GM10847 (cell line): ENCODE results near the gene CCNQ.

Source experiments
- POLR2A ChIP-seq: IDR thresholded peaks from 2 replicates; pipeline ENCODE4 v1.6.1; 2011; ENCODE audit not compliant: insufficient read length; ENCODE audit errors: extremely low read depth

Gene CCNQ

GRCh38 chrX:153640045-153640686 lies 41.2 kb upstream of the CCNQ start:
- no peak for TF ChIP-seq POLR2A

DNA sequence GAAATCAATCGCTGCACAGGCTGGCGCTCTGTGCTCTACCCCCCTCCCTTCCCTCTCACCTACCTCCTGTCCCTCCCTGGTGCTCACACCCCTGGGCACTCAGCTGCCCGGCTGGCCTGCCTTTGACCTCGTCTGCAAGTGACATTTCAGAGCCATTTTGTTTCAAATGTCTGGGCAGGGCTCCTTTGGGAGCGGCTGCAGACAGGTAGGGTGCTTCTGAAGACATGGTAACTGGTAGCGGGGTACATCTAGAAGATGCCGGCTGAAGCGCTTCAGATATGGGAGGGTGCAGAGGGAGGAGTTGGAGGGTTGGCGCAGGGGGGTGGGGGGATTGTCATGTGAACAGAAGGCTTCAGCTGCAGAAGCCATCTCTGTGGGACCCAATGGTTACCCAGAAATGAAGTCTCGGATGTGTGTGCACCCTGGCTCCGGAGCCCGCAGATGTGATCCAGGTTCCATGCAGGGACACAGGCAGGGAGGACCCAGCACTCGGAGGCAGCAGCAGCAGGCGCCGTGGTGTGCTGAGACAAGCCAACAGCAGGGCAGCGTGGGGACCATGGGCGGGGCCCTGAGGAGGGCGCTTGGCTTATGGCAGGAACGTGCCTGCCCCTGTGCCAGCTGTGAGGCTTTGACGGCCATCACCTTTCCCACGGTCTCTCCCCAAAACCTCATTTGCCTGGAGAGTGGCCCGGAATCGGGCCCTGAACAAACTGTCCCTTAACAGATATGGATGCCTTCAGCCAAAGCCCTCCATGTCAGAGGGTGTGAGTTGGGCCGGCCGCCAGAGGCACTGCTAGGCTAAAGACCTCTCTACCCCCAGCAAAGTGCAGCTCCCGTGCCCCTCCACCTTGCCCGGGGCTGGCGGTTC lies 40.5 kb upstream of the CCNQ start:
- no peak for TF ChIP-seq POLR2A

DNA sequence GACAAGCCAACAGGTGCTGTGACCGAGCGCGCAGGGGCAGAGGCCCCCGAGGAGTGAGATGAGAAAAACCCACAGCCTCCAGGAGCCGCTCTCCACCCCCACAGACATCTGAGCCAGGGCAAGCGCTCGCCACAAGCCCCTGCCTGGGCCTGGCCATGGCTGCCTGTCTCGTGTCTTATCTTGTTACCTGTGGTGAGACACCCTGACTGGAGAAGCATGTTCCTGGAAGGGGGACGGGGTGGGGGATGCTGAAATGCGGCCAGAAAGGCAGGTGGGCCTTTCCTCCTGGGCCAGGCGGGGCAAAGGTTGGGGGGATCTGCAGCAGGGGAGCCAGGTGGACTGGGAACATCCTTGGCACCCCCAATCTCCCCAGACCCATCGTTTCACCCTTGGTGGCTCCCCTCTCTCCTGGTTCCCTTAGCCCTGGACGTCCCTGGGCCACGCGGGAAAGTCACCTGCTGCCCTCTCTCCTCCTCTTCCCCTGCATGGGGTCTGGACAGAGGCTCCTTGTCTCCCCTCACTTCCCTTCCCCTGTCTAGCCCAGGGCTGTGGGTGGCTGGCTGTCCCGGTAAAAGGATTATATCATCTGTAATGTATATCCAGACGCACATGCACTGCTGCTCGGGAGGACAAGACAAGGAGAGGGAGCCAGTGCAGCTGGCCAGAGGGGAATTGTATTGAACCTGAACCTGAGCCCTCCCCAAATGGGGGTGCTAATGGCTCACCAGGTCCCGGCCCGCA lies 39.7 kb upstream of the CCNQ start:
- no peak for TF ChIP-seq POLR2A

DNA sequence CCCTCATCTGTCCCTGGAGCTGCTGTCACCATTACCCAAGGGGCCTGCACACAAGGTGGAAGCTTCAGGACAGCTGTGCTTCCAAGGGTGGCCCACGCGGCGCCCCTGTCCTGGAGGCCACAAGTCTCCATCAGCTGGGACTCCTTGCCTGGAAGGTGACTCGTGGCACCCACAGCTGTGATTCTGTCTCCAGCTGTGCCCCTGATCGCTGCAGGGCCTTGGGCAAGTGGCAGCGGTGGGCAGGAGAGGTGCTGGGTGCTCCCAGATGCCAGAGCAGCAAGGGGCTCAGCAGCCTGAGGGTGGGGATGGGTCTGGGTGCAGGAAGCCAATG lies 39.1 kb upstream of the CCNQ start:
- no peak for TF ChIP-seq POLR2A

- TF ChIP-seq POLR2A = no peak
Observed at GRCh38 chrX:153637121-153638040, 38.4 kb upstream of the CCNQ start.

DNA sequence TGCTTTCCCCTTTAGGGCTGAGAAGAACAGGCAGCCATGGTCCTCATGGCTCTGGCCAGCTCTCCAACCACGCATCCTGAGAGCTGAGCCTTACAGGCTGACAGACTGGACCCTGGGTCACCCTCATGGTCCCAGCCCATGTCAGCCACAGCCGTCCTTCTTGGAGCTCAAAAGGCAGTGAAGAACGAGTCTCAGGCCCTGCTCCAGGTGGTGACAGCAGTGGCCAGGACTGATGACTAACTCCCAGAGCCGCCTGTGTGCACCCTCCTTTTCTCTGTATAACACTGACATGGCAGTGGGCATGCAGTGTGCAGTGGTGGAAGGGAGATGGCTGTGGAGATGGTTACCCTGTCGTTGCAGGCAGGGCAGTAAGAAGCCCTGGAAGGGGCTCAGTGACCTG lies 37.8 kb upstream of the CCNQ start:
- no peak for TF ChIP-seq POLR2A

- TF ChIP-seq POLR2A = no peak
Observed at GRCh38 chrX:153635788-153636668, 37.1 kb upstream of the CCNQ start.

DNA sequence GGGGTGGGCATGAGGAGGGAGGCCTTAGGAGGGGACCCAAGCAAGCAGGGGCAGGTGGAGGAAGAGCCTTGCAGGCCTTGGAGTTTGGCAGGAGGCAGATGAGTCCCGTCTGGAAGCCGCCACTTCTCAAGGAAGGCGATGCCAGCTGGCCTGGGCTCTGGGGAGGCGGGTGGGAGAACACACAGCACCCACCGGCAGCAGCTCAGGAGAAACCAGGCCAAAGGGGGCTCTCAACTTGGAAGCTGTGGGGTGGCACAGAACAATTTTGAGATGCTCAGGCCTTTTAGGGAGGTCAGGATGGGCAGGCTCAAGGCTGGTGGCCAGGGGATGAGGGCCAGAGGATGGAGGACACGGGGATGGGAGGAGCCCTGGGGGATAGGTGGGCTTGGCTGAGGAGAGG lies 36.4 kb upstream of the CCNQ start:
- TF ChIP-seq POLR2A = no peak

GRCh38 chrX:153634832-153635231 lies 35.9 kb upstream of the CCNQ start:
- no peak for TF ChIP-seq POLR2A

GRCh38 chrX:153634236-153634635 lies 35.3 kb upstream of the CCNQ start:
- TF ChIP-seq POLR2A = no peak

- TF ChIP-seq POLR2A = no peak
Observed at GRCh38 chrX:153633607-153634180, 34.8 kb upstream of the CCNQ start.

GRCh38 chrX:153633048-153633447 lies 34.1 kb upstream of the CCNQ start:
- TF ChIP-seq POLR2A = no peak

- no peak for TF ChIP-seq POLR2A
Observed at GRCh38 chrX:153632595-153632946, 33.6 kb upstream of the CCNQ start.

- no peak for TF ChIP-seq POLR2A
Observed at GRCh38 chrX:153631907-153632594, 33.1 kb upstream of the CCNQ start.

- TF ChIP-seq POLR2A = no peak
Observed at GRCh38 chrX:153631346-153631745, 32.4 kb upstream of the CCNQ start.
